ENCODE data around the gene MCM3AP.

MCM3AP gene

GRCh38 chr21:46319186-46319585 is 33.8 kb upstream of the MCM3AP start:
- TF ChIP-seq CTCF (IDR thresholded peaks at IDR 0.05; ENCODE audit: insufficient read depth, low read length, poor library complexity, severe bottlenecking) (no peak), EZH2phosphoT487 (conservative IDR thresholded peaks at IDR 0.05; ENCODE audit: low read length) (no peak)
- H3K4me2 ChIP-seq (ENCODE audit: low read depth, low read length, poor library complexity, severe bottlenecking), result no peak overlapping the region
- H4K20me1 ChIP-seq (ENCODE audit: low read depth, low read length), result peaks cover 12% of the 10 kb centered on the region; the same call in 1 of the 2 replicates
- no peaks in the 10 kb centered on the region for H3K27me3 ChIP-seq (ENCODE audit: low read length)
- H3F3A ChIP-seq (ENCODE audit: insufficient read depth), result peaks cover 20% of the 10 kb centered on the region
- no peak overlapping the region for H3K4me3 ChIP-seq (ENCODE audit: insufficient read depth, low read length, poor library complexity, severe bottlenecking)
- H3K9ac ChIP-seq (ENCODE audit: low read length), result no peak overlapping the region
- no peak overlapping the region for H3K27ac ChIP-seq (ENCODE audit: low read depth, low read length)
- H3K9me3 ChIP-seq (ENCODE audit: insufficient read depth, low read length), result no peaks in the 10 kb centered on the region
- no peaks in the 10 kb centered on the region for H3K9me2 ChIP-seq (replicated peaks; ENCODE audit: insufficient read depth, low read length)
- H3K36me3 ChIP-seq (ENCODE audit: low read length), result peaks cover 6% of the 10 kb centered on the region
- H3K79me2 ChIP-seq (ENCODE audit: insufficient read depth, low read length), result peaks cover 39% of the 10 kb centered on the region
- no peak overlapping the region for H2AFZ ChIP-seq (ENCODE audit: low read depth, low read length, severe bottlenecking)

- Histone ChIP-seq H3K4me3 (ENCODE audit: insufficient read depth, low read length, poor library complexity, severe bottlenecking) (no peak overlapping the region), H3K27me3 (ENCODE audit: low read length) (no peaks in the 10 kb centered on the region), H2AFZ (ENCODE audit: low read depth, low read length, severe bottlenecking) (no peak overlapping the region), H3K9me2 (replicated peaks; ENCODE audit: insufficient read depth, low read length) (no peaks in the 10 kb centered on the region), H3K36me3 (ENCODE audit: low read length) (peaks cover 6% of the 10 kb centered on the region), H3K27ac (ENCODE audit: low read depth, low read length) (no peak overlapping the region), H3K79me2 (ENCODE audit: insufficient read depth, low read length) (peaks cover 37% of the 10 kb centered on the region), H4K20me1 (ENCODE audit: low read depth, low read length) (peaks cover 12% of the 10 kb centered on the region; the same call in 1 of the 2 replicates), H3K9me3 (ENCODE audit: insufficient read depth, low read length) (no peaks in the 10 kb centered on the region), H3K4me2 (ENCODE audit: low read depth, low read length, poor library complexity, severe bottlenecking) (no peak overlapping the region), H3F3A (ENCODE audit: insufficient read depth) (peaks cover 20% of the 10 kb centered on the region), H3K9ac (ENCODE audit: low read length) (no peak overlapping the region)
- TF ChIP-seq EZH2phosphoT487 (conservative IDR thresholded peaks at IDR 0.05; ENCODE audit: low read length), result no peak
- TF ChIP-seq CTCF (IDR thresholded peaks at IDR 0.05; ENCODE audit: insufficient read depth, low read length, poor library complexity, severe bottlenecking), result no peak
Observed at GRCh38 chr21:46318464-46318845, 33.0 kb upstream of the MCM3AP start.

- H3K4me2 ChIP-seq (ENCODE audit: low read depth, low read length, poor library complexity, severe bottlenecking), result no peak overlapping the region
- peaks cover 31% of the 10 kb centered on the region for H3K79me2 ChIP-seq (ENCODE audit: insufficient read depth, low read length)
- H4K20me1 ChIP-seq (ENCODE audit: low read depth, low read length), result peaks cover 12% of the 10 kb centered on the region; the same call in 1 of the 2 replicates
Observed at GRCh38 chr21:46317710-46318463, 32.5 kb upstream of the MCM3AP start.

More at GRCh38 chr21:46317710-46318463, 32.5 kb upstream of the MCM3AP start:
- H3K4me3 ChIP-seq (ENCODE audit: insufficient read depth, low read length, poor library complexity, severe bottlenecking), result no peak overlapping the region
- H3K9me3 ChIP-seq (ENCODE audit: insufficient read depth, low read length), result no peaks in the 10 kb centered on the region
- H3K27me3 ChIP-seq (ENCODE audit: low read length), result no peaks in the 10 kb centered on the region
- no peak overlapping the region for H2AFZ ChIP-seq (ENCODE audit: low read depth, low read length, severe bottlenecking)
- H3K36me3 ChIP-seq (ENCODE audit: low read length), result peaks cover 6% of the 10 kb centered on the region
- no peak overlapping the region for H3K9ac ChIP-seq (ENCODE audit: low read length)
- H3F3A ChIP-seq (ENCODE audit: insufficient read depth), result peaks cover 20% of the 10 kb centered on the region
- no peak overlapping the region for H3K27ac ChIP-seq (ENCODE audit: low read depth, low read length)
- no peaks in the 10 kb centered on the region for H3K9me2 ChIP-seq (replicated peaks; ENCODE audit: insufficient read depth, low read length)
- no peak for TF ChIP-seq EZH2phosphoT487 (conservative IDR thresholded peaks at IDR 0.05; ENCODE audit: low read length)
- TF ChIP-seq CTCF (IDR thresholded peaks at IDR 0.05; ENCODE audit: insufficient read depth, low read length, poor library complexity, severe bottlenecking), result no peak

Measured in SU-DHL-6 (cell line).